HT-29 (cell line): Measurements from ENCODE around the gene FAM53B. TPM values are rescaled to one million over a fixed set of nuclear protein-coding genes. Genes with fewer than 3 reads are reported as not detected.
"Not testable (repeated sequence)": the region's sequence is repeated elsewhere in the genome, so short reads cannot be mapped to it uniquely, and the experiment has no call there.

Experiments used
- DNase-seq: peaks from one replicate; pipeline ENCODE4 v3.0.0-alpha.2; 2015; ENCODE audit warnings: low spot score
- total RNA-seq: library from RNA; depleted of rRNA; stranded (reverse); fragments of >200 nt; shearing (Covaris generic); gene quantifications from 2 replicates; pipeline ENCODE4 v1.2.3, GENCODE V29; 2014

FAM53B gene
- total RNA-seq, 1 experiment from 2014 or later: 17.8 TPM

- DNase-seq: no peak
These were observed 131.3 kb downstream of the FAM53B start for GRCh38 chr10:124612611-124613498.

GRCh38 chr10:124611738-124612137, 132.4 kb downstream of the FAM53B start:
- DNase-seq: no peak

GRCh38 chr10:124610851-124611250, 133.3 kb downstream of the FAM53B start:
- not testable (repeated sequence) for DNase-seq

GRCh38 chr10:124610186-124610585, 134.0 kb downstream of the FAM53B start:
- not testable (repeated sequence) for DNase-seq

- DNase-seq: no peak
These were observed 134.5 kb downstream of the FAM53B start for GRCh38 chr10:124609698-124610097.

- DNase-seq: no peak
These were observed 136.0 kb downstream of the FAM53B start for GRCh38 chr10:124608093-124608721.

- DNase-seq: no peak
These were observed 136.5 kb downstream of the FAM53B start for GRCh38 chr10:124607693-124608092.

GRCh38 chr10:124606822-124607221, 137.4 kb downstream of the FAM53B start:
- no peak for DNase-seq

GRCh38 chr10:124605856-124606812, 138.0 kb downstream of the FAM53B start:
- DNase-seq: no peak

- no peak for DNase-seq
These were observed 138.7 kb downstream of the FAM53B start for GRCh38 chr10:124605481-124605855.

GRCh38 chr10:124605001-124605370, 139.2 kb downstream of the FAM53B start:
- no peak for DNase-seq

GRCh38 chr10:124604214-124605000, 139.8 kb downstream of the FAM53B start:
- DNase-seq: no peak

GRCh38 chr10:124603376-124604213, 140.6 kb downstream of the FAM53B start:
- DNase-seq: no peak

GRCh38 chr10:124602646-124603365, 141.4 kb downstream of the FAM53B start:
- no peak for DNase-seq

GRCh38 chr10:124602121-124602561, 142.0 kb downstream of the FAM53B start:
- no peak for DNase-seq

GRCh38 chr10:124601431-124602120, 142.6 kb downstream of the FAM53B start:
- no peak for DNase-seq

- no peak for DNase-seq
These were observed 143.2 kb downstream of the FAM53B start for GRCh38 chr10:124601016-124601415.

GRCh38 chr10:124600051-124600880, 143.9 kb downstream of the FAM53B start:
- no peak for DNase-seq
